ENCODE data around the gene ZNF474. TPM values are rescaled to one million over a fixed set of nuclear protein-coding genes. Genes with fewer than 3 reads are reported as not detected.

ZNF474 gene
- total RNA-seq, 1 experiment from 2014 or later = 0.40 TPM

GRCh38 chr5:122180863-122181548 is 51.7 kb downstream of the ZNF474 start:
- peak; percentile 88 for DNase-seq (ENCODE audit: low read depth)

GRCh38 chr5:122181863-122182262 is 52.5 kb downstream of the ZNF474 start:
- no peak for DNase-seq (ENCODE audit: low read depth)

GRCh38 chr5:122182491-122182921 is 53.2 kb downstream of the ZNF474 start:
- peak; percentile 91 for DNase-seq (ENCODE audit: low read depth)

- DNase-seq (ENCODE audit: low read depth) = peak; percentile 84
Observed at GRCh38 chr5:122183098-122183787, 53.9 kb downstream of the ZNF474 start.

- DNase-seq (ENCODE audit: low read depth) = no peak
Observed at GRCh38 chr5:122183788-122184170, 54.4 kb downstream of the ZNF474 start.

- DNase-seq (ENCODE audit: low read depth) = no peak
Observed at GRCh38 chr5:122184676-122185255, 55.4 kb downstream of the ZNF474 start.

GRCh38 chr5:122187426-122187825 is 58.1 kb downstream of the ZNF474 start:
- no peak for DNase-seq (ENCODE audit: low read depth)

- DNase-seq (ENCODE audit: low read depth) = no peak
Observed at GRCh38 chr5:122190156-122190555, 60.8 kb downstream of the ZNF474 start.

- peak; percentile 68 for DNase-seq (ENCODE audit: low read depth)
Observed at GRCh38 chr5:122192497-122193496, 63.5 kb downstream of the ZNF474 start.

- peak; percentile 47 for DNase-seq (ENCODE audit: low read depth)
Observed at GRCh38 chr5:122195802-122196394, 66.6 kb downstream of the ZNF474 start.

- DNase-seq (ENCODE audit: low read depth) = no peak
Observed at GRCh38 chr5:122199146-122199545, 69.8 kb downstream of the ZNF474 start.

GRCh38 chr5:122200450-122200849 is 71.1 kb downstream of the ZNF474 start:
- DNase-seq (ENCODE audit: low read depth) = no peak

- no peak for DNase-seq (ENCODE audit: low read depth)
Observed at GRCh38 chr5:122200865-122201264, 71.5 kb downstream of the ZNF474 start.

- no peak for DNase-seq (ENCODE audit: low read depth)
Observed at GRCh38 chr5:122201365-122201764, 72.0 kb downstream of the ZNF474 start.

- DNase-seq (ENCODE audit: low read depth) = no peak
Observed at GRCh38 chr5:122202952-122203351, 73.6 kb downstream of the ZNF474 start.

Other genes starting within 250 kb of the ZNF474 start
- gene SRFBP1, start 167.6 kb upstream of the ZNF474 start, total RNA-seq (2014; rRNA removed) = 17.6 and 19.0 TPM in 2 replicates
- gene LOX, start 51.3 kb upstream of the ZNF474 start, total RNA-seq (2014; rRNA removed) = 19.5 and 26.4 TPM in 2 replicates
- gene SNCAIP, start 182.7 kb downstream of the ZNF474 start, total RNA-seq (2014; rRNA removed) = not detected in 2 replicates

Data from LHCN-M2 (cell line).